ENCODE results near the gene CCDC9.

CCDC9 gene

GRCh38 chr19:47253467-47253881 lies 2.9 kb upstream of the CCDC9 start:
- peak; percentile 30 for ATAC-seq
- no peak for TF ChIP-seq RARB (CRISPR knock-in tag; IDR thresholded peaks at IDR 0.05)
- TF ChIP-seq ISL1 (CRISPR knock-in tag; IDR thresholded peaks at IDR 0.05): peak; percentile 52
- TF ChIP-seq ZFP3 (CRISPR knock-in tag; IDR thresholded peaks at IDR 0.05): no peak
- no peak for TF ChIP-seq ZNF8 (CRISPR knock-in tag; IDR thresholded peaks at IDR 0.05)
- no peak for TF ChIP-seq TOX (CRISPR knock-in tag; IDR thresholded peaks at IDR 0.05; ENCODE audit: borderline replicate concordance)

- TF ChIP-seq ISL1 (CRISPR knock-in tag; IDR thresholded peaks at IDR 0.05) (no peak), RARB (CRISPR knock-in tag; IDR thresholded peaks at IDR 0.05) (no peak), CREB5 (CRISPR knock-in tag; IDR thresholded peaks at IDR 0.05; ENCODE audit: low read depth) (no peak), PATZ1 (CRISPR knock-in tag; IDR thresholded peaks at IDR 0.05; ENCODE audit: borderline replicate concordance) (no peak), ZFP30 (CRISPR knock-in tag; IDR thresholded peaks at IDR 0.05) (no peak), OSR1 (CRISPR knock-in tag; IDR thresholded peaks at IDR 0.05) (no peak), ARNTL (CRISPR knock-in tag; IDR thresholded peaks at IDR 0.05; ENCODE audit: borderline replicate concordance, low read depth) (no peak), CSRNP3 (CRISPR knock-in tag; IDR thresholded peaks at IDR 0.05) (no peak), ZFP3 (CRISPR knock-in tag; IDR thresholded peaks at IDR 0.05) (no peak), POU6F1 (CRISPR knock-in tag; IDR thresholded peaks at IDR 0.05; ENCODE audit: borderline replicate concordance, low read depth) (no peak)
These were observed 2.4 kb upstream of the CCDC9 start for GRCh38 chr19:47253970-47254369.

GRCh38 chr19:47256693-47257410 lies 527 bp downstream of the CCDC9 start:
- ATAC-seq: peak; percentile 79
- TF ChIP-seq RARB (CRISPR knock-in tag; IDR thresholded peaks at IDR 0.05) (no peak), GLIS3 (CRISPR knock-in tag; IDR thresholded peaks at IDR 0.05) (no peak), ZFP3 (CRISPR knock-in tag; IDR thresholded peaks at IDR 0.05) (no peak), ZC3H10 (CRISPR knock-in tag; IDR thresholded peaks at IDR 0.05) (no peak), CSRNP3 (CRISPR knock-in tag; IDR thresholded peaks at IDR 0.05) (no peak), CSDC2 (CRISPR knock-in tag; IDR thresholded peaks at IDR 0.05) (no peak), ZNF8 (CRISPR knock-in tag; IDR thresholded peaks at IDR 0.05) (no peak)

More at GRCh38 chr19:47253970-47254369, 2.4 kb upstream of the CCDC9 start:
- ATAC-seq: no peak

GRCh38 chr19:47257411-47258169 lies 1.3 kb downstream of the CCDC9 start:
- peak; percentile 63 for ATAC-seq
- peak; percentile 55; the same call in 1 of the 2 replicates for TF ChIP-seq RARB (CRISPR knock-in tag; IDR thresholded peaks at IDR 0.05)
- TF ChIP-seq ZFP30 (CRISPR knock-in tag; IDR thresholded peaks at IDR 0.05): no peak

GRCh38 chr19:47258434-47258833 lies 2.1 kb downstream of the CCDC9 start:
- no peak for ATAC-seq
- TF ChIP-seq ZNF70 (CRISPR knock-in tag; IDR thresholded peaks at IDR 0.05) (no peak), TCF4 (CRISPR knock-in tag; IDR thresholded peaks at IDR 0.05; ENCODE audit: borderline replicate concordance) (no peak), ARNTL (CRISPR knock-in tag; IDR thresholded peaks at IDR 0.05; ENCODE audit: borderline replicate concordance, low read depth) (no peak), ZNF8 (CRISPR knock-in tag; IDR thresholded peaks at IDR 0.05) (no peak), RARB (CRISPR knock-in tag; IDR thresholded peaks at IDR 0.05) (no peak), CSRNP3 (CRISPR knock-in tag; IDR thresholded peaks at IDR 0.05) (no peak), ESRRG (CRISPR knock-in tag; IDR thresholded peaks at IDR 0.05) (no peak), SNAI2 (CRISPR knock-in tag; IDR thresholded peaks at IDR 0.05) (no peak), CSDC2 (CRISPR knock-in tag; IDR thresholded peaks at IDR 0.05) (no peak)

All from SK-N-SH treated with all-trans-retinoic acid at 6 μM for 48 hours (cell line).